Breast epithelium (tissue), 3 donors: ENCODE measurements around the gene SNX13.

Source experiments
- POLR2AphosphoS5 ChIP-seq, 3 donors: sonication (generic); formaldehyde crosslinking; IDR thresholded peaks; one replicate each; pipeline ENCODE4 v1.6.1; 2017; ENCODE audit warnings: antibody characterized with exemption in 3 of 3
- TF ChIP-seq, protein P1 (sequence below), 3 donors: fragments of 450-650 bp; IDR thresholded peaks; one replicate each; pipeline ENCODE4 v1.5.1; 2016 to 2017; ENCODE audit warnings: antibody characterized with exemption in 3 of 3, mild to moderate bottlenecking in 3 of 3, moderate library complexity in 3 of 3

- TF ChIP-seq, protein P1, sequence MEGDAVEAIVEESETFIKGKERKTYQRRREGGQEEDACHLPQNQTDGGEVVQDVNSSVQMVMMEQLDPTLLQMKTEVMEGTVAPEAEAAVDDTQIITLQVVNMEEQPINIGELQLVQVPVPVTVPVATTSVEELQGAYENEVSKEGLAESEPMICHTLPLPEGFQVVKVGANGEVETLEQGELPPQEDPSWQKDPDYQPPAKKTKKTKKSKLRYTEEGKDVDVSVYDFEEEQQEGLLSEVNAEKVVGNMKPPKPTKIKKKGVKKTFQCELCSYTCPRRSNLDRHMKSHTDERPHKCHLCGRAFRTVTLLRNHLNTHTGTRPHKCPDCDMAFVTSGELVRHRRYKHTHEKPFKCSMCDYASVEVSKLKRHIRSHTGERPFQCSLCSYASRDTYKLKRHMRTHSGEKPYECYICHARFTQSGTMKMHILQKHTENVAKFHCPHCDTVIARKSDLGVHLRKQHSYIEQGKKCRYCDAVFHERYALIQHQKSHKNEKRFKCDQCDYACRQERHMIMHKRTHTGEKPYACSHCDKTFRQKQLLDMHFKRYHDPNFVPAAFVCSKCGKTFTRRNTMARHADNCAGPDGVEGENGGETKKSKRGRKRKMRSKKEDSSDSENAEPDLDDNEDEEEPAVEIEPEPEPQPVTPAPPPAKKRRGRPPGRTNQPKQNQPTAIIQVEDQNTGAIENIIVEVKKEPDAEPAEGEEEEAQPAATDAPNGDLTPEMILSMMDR (IDR thresholded peaks at IDR 0.05) = no peak
- no peak for TF ChIP-seq POLR2AphosphoS5 (IDR thresholded peaks at IDR 0.05)
Measured at GRCh38 chr7:17948526-17949238, 8.4 kb upstream of the SNX13 start.
